A673 (cell line): Measurements from ENCODE around the gene GH2. TPM values are rescaled to one million over a fixed set of nuclear protein-coding genes. Genes with fewer than 3 reads are reported as not detected.
"Not testable (repeated sequence)": the region's sequence is repeated elsewhere in the genome, so short reads cannot be mapped to it uniquely, and the experiment has no call there.

Experiments
- BruUV-seq: library from RNA; stranded (reverse); fragments of 400-500 nt; replicated peaks from 2 replicates; lab custom pipeline; 2021; lab: Mats Ljungman, UMichigan
- CTCF ChIA-PET: fragments of 300-600 bp; sonication (Branson Sonifier 250); formaldehyde crosslinking; loops from one replicate; lab custom pipeline; 2022; ENCODE audit warnings: antibody characterized with exemption; lab: Charles Lee
- POLR2A ChIA-PET: fragments of 300-600 bp; sonication (Branson Sonifier 250); formaldehyde crosslinking; loops from one replicate; lab custom pipeline; 2022; ENCODE audit warnings: antibody characterized with exemption; ENCODE audit not compliant: low non-redundant PET; lab: Charles Lee
- DNase-seq: peaks from one replicate; pipeline ENCODE4 v3.0.0-alpha.2; 2015; ENCODE audit warnings: low spot score
- H3K27ac ChIP-seq: fragments of 200-600 bp; sonication (generic); 2 replicates; pipeline ENCODE4 v1.5.1; 2016; ENCODE audit warnings: mixed run types, low read depth, mild to moderate bottlenecking, mixed read lengths, antibody characterized with exemption, low read length; ENCODE audit not compliant: poor library complexity, severe bottlenecking
- H3K27me3 ChIP-seq: fragments of 200-600 bp; sonication (generic); replicated peaks from 2 replicates; pipeline ENCODE4 v1.6.1; 2017; ENCODE audit warnings: mixed run types, low read depth, mild to moderate bottlenecking, mixed read lengths, antibody characterized with exemption, low read length; ENCODE audit not compliant: insufficient read depth, poor library complexity
- H3K36me3 ChIP-seq: fragments of 200-600 bp; sonication (generic); 2 replicates; pipeline ENCODE4 v1.6.1; 2016; ENCODE audit warnings: mixed run types, mild to moderate bottlenecking, mixed read lengths, antibody characterized with exemption, low read length; ENCODE audit not compliant: insufficient read depth, poor library complexity, severe bottlenecking
- H3K4me1 ChIP-seq: fragments of 200-600 bp; sonication (generic); 2 replicates; pipeline ENCODE4 v1.6.1; 2017; ENCODE audit warnings: mixed run types, mild to moderate bottlenecking, mixed read lengths, antibody characterized with exemption, low read length; ENCODE audit not compliant: insufficient read depth, poor library complexity, severe bottlenecking
- H3K4me3 ChIP-seq: fragments of 200-600 bp; sonication (generic); 2 replicates; pipeline ENCODE4 v1.5.1; 2016; ENCODE audit warnings: low read depth, mixed run types, mild to moderate bottlenecking, mixed read lengths, low read length; ENCODE audit not compliant: poor library complexity, severe bottlenecking
- H3K9me3 ChIP-seq: fragments of 200-600 bp; sonication (generic); 2 replicates; pipeline ENCODE4 v1.6.1; 2016; ENCODE audit warnings: mixed run types, low read depth, mild to moderate bottlenecking, mixed read lengths, antibody characterized with exemption, low read length; ENCODE audit not compliant: poor library complexity, severe bottlenecking
- EZH2 ChIP-seq: fragments of 200-600 bp; sonication (generic); IDR thresholded peaks from 2 replicates; pipeline ENCODE4 v1.6.1; 2017; ENCODE audit warnings: borderline replicate concordance, low read depth, mild to moderate bottlenecking, mixed read lengths, antibody characterized with exemption, low read length; ENCODE audit not compliant: poor library complexity, severe bottlenecking
- intact Hi-C: fragments of 100-400 bp; cut with micrococcal nuclease; formaldehyde crosslinking; loops from one replicate; pipeline ENCODE4 v1.10.0; 2022; ENCODE audit not compliant: unreplicated experiment
- total RNA-seq: library from RNA; stranded (reverse); gene quantifications from 2 replicates; pipeline ENCODE4 v1.2.3, GENCODE V29; 2021
- TF ChIP-seq, protein P1 (sequence below): fragments of 300-800, 200-600 bp; sonication (generic); conservative IDR thresholded peaks from 2 replicates; pipeline ENCODE4 v1.5.1; 2017; ENCODE audit warnings: low read depth, mild to moderate bottlenecking, antibody characterized with exemption, low read length, moderate library complexity, mixed read lengths

Gene GH2
- total RNA-seq, 1 experiment from 2014 or later: not detected

GRCh38 chr17:63919311-63919723 is 37.6 kb upstream of the GH2 start:
- ChIA-PET POLR2A (interaction anchor here (0.6 kb wide), 1 partner anchor 425 kb away, joined by 3 read pairs; no protein-coding TSS in a partner anchor), CTCF (interaction anchor here (0.7 to 2.3 kb wide), 7 partner anchors 9 to 363 kb away, joined by 3 to 21 read pairs (median 7); no protein-coding TSS in a partner anchor)
- intact Hi-C loops: loop anchor here (2.0 to 10.0 kb wide), 4 partner anchors 27 to 365 kb away; partner anchors contain the start of gene ERN1
- Histone ChIP-seq H3K4me3 (no peak overlapping the region), H3K27me3 (no peaks in the 10 kb centered on the region), H3K27ac (no peak overlapping the region), H3K4me1 (no peaks in the 10 kb centered on the region), H3K9me3 (no peaks in the 10 kb centered on the region), H3K36me3 (no peaks in the 10 kb centered on the region)
- DNase-seq: peak; percentile 73
- BruUV-seq: no TSS peak
- no peak for TF ChIP-seq EZH2
- TF ChIP-seq, protein P1, sequence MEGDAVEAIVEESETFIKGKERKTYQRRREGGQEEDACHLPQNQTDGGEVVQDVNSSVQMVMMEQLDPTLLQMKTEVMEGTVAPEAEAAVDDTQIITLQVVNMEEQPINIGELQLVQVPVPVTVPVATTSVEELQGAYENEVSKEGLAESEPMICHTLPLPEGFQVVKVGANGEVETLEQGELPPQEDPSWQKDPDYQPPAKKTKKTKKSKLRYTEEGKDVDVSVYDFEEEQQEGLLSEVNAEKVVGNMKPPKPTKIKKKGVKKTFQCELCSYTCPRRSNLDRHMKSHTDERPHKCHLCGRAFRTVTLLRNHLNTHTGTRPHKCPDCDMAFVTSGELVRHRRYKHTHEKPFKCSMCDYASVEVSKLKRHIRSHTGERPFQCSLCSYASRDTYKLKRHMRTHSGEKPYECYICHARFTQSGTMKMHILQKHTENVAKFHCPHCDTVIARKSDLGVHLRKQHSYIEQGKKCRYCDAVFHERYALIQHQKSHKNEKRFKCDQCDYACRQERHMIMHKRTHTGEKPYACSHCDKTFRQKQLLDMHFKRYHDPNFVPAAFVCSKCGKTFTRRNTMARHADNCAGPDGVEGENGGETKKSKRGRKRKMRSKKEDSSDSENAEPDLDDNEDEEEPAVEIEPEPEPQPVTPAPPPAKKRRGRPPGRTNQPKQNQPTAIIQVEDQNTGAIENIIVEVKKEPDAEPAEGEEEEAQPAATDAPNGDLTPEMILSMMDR: peak; percentile 87

- POLR2A ChIA-PET: not testable (repeated sequence)
Measured at GRCh38 chr17:63918789-63919305, 37.1 kb upstream of the GH2 start, which contains the start of gene GH1. Gene GH1, minus strand, starts transcription at chr17:63918839. Its CDS starts 63 bp downstream, at chr17:63918776.

GRCh38 chr17:63918305-63918704 is 36.6 kb upstream of the GH2 start:
- Histone ChIP-seq H3K4me3 (no peak overlapping the region), H3K4me1 (no peaks in the 10 kb centered on the region), H3K27me3 (no peaks in the 10 kb centered on the region), H3K9me3 (no peaks in the 10 kb centered on the region), H3K36me3 (no peaks in the 10 kb centered on the region), H3K27ac (no peak overlapping the region)
- DNase-seq: no peak
- no TSS peak for BruUV-seq
- CTCF ChIA-PET: interaction anchor here (0.6 to 2.0 kb wide), 4 partner anchors 10 to 717 kb away, joined by 3 to 21 read pairs (median 4); no protein-coding TSS in a partner anchor
- no peak for TF ChIP-seq EZH2
- TF ChIP-seq, protein P1: no peak
- intact Hi-C loops: loop anchor here (2.0 to 10.0 kb wide), 4 partner anchors 28 to 366 kb away; partner anchors contain the start of gene ERN1
- POLR2A ChIA-PET: no interaction called here

More at GRCh38 chr17:63918789-63919305, 37.1 kb upstream of the GH2 start, which contains the start of gene GH1:
- H3K9me3 ChIP-seq, H3K36me3 ChIP-seq, BruUV-seq, H3K4me3 ChIP-seq, H3K27ac ChIP-seq, H3K4me1 ChIP-seq, H3K27me3 ChIP-seq, DNase-seq: not testable (repeated sequence)
- intact Hi-C loops: loop anchor here (2.0 to 10.0 kb wide), 4 partner anchors 28 to 366 kb away; partner anchors contain the start of gene ERN1
- CTCF ChIA-PET: interaction anchor here (0.7 to 2.3 kb wide), 6 partner anchors 9 to 363 kb away, joined by 3 to 21 read pairs (median 10); no protein-coding TSS in a partner anchor
